ENCODE data around the gene PCDHB6. TPM values are rescaled to one million over a fixed set of nuclear protein-coding genes. Genes with fewer than 3 reads are reported as not detected.
"Not testable (repeated sequence)": the region's sequence is repeated elsewhere in the genome, so short reads cannot be mapped to it uniquely, and the experiment has no call there.

PCDHB6 gene
- polyA plus RNA-seq, 4 donors: 2.5 to 4.5 (median 3.4) TPM

- DNase-seq (ENCODE audit: low read depth in 4 of 4, low spot score in 3 of 4): not testable (repeated sequence)
Observed at GRCh38 chr5:141157901-141158300, 8.0 kb downstream of the PCDHB6 start.

- no peak for DNase-seq (ENCODE audit: low read depth in 4 of 4, low spot score in 3 of 4)
Observed at GRCh38 chr5:141172381-141173204, 22.7 kb downstream of the PCDHB6 start, which contains the start of gene PCDHB7. PCDHB7 (plus strand) TSS chr5:141172644; CDS start chr5:141172836, 192 bp downstream.

GRCh38 chr5:141174291-141175104 is 24.6 kb downstream of the PCDHB6 start:
- DNase-seq (ENCODE audit: low read depth in 4 of 4, low spot score in 3 of 4): not testable (repeated sequence)

- no peak for DNase-seq (ENCODE audit: low read depth in 4 of 4, low spot score in 3 of 4)
Observed at GRCh38 chr5:141175933-141176332, 26.1 kb downstream of the PCDHB6 start.

- not testable (repeated sequence) for DNase-seq (ENCODE audit: low read depth in 4 of 4, low spot score in 3 of 4)
Observed at GRCh38 chr5:141177577-141178191, 27.8 kb downstream of the PCDHB6 start, which contains the start of gene PCDHB8. PCDHB8 (plus strand) TSS chr5:141177790; CDS start chr5:141178035, 245 bp downstream.

- DNase-seq (ENCODE audit: low read depth in 4 of 4, low spot score in 3 of 4): not testable (repeated sequence)
Observed at GRCh38 chr5:141179371-141179770, 29.5 kb downstream of the PCDHB6 start.

- not testable (repeated sequence) for DNase-seq (ENCODE audit: low read depth in 4 of 4, low spot score in 3 of 4)
Observed at GRCh38 chr5:141179876-141180275, 30.0 kb downstream of the PCDHB6 start.

GRCh38 chr5:141180313-141180712 is 30.5 kb downstream of the PCDHB6 start:
- DNase-seq (ENCODE audit: low read depth in 4 of 4, low spot score in 3 of 4): no peak

- no peak for DNase-seq (ENCODE audit: low read depth in 4 of 4, low spot score in 3 of 4)
Observed at GRCh38 chr5:141182248-141182647, 32.4 kb downstream of the PCDHB6 start, which contains the start of gene PCDHB16. PCDHB16 (plus strand) TSS chr5:141182387; CDS start chr5:141182560, 173 bp downstream.

- not testable (repeated sequence) for DNase-seq (ENCODE audit: low read depth in 4 of 4, low spot score in 3 of 4)
Observed at GRCh38 chr5:141184117-141184855, 34.4 kb downstream of the PCDHB6 start.

GRCh38 chr5:141186897-141187512 is 37.1 kb downstream of the PCDHB6 start, which contains the start of gene PCDHB9:
PCDHB9 (plus strand) TSS chr5:141187161; CDS start chr5:141187319, 158 bp downstream.
- DNase-seq (ENCODE audit: low read depth in 4 of 4, low spot score in 3 of 4): no peak

- DNase-seq (ENCODE audit: low read depth in 4 of 4, low spot score in 3 of 4): not testable (repeated sequence)
Observed at GRCh38 chr5:141188682-141189081, 38.8 kb downstream of the PCDHB6 start.

GRCh38 chr5:141189131-141189530 is 39.3 kb downstream of the PCDHB6 start:
- DNase-seq (ENCODE audit: low read depth in 4 of 4, low spot score in 3 of 4): not testable (repeated sequence)

GRCh38 chr5:141192110-141192725 is 42.4 kb downstream of the PCDHB6 start, which contains the start of gene PCDHB10:
PCDHB10 (plus strand) TSS chr5:141192353; CDS start chr5:141192553, 200 bp downstream.
- no peak for DNase-seq (ENCODE audit: low read depth in 4 of 4, low spot score in 3 of 4)

- not testable (repeated sequence) for DNase-seq (ENCODE audit: low read depth in 4 of 4, low spot score in 3 of 4)
Observed at GRCh38 chr5:141194332-141194731, 44.5 kb downstream of the PCDHB6 start.

GRCh38 chr5:141196363-141196762 is 46.5 kb downstream of the PCDHB6 start:
- no peak for DNase-seq (ENCODE audit: low read depth in 4 of 4, low spot score in 3 of 4)

- DNase-seq (ENCODE audit: low read depth in 4 of 4, low spot score in 3 of 4): no peak
Observed at GRCh38 chr5:141199359-141200235, 49.7 kb downstream of the PCDHB6 start, which contains the start of gene PCDHB11. PCDHB11 (plus strand) TSS chr5:141199627; CDS start chr5:141199775, 148 bp downstream.

- not testable (repeated sequence) for DNase-seq (ENCODE audit: low read depth in 4 of 4, low spot score in 3 of 4)
Observed at GRCh38 chr5:141201126-141201525, 51.3 kb downstream of the PCDHB6 start.

All from left renal pelvis (tissue), 4 donors.